ENCODE results near the gene FAM241B.

The FAM241B gene

GRCh38 chr10:69679736-69680135 lies 49.7 kb downstream of the FAM241B start:
- peaks cover 7% of the 10 kb centered on the region; the same call in 1 of the 2 replicates for H3K4me1 ChIP-seq (ENCODE audit: insufficient read depth, low read length)
- H3K27me3 ChIP-seq (ENCODE audit: insufficient read depth, low read length) = peaks cover 6% of the 10 kb centered on the region; the same call in 1 of the 2 replicates
- H3K9ac ChIP-seq (ENCODE audit: low read depth, low read length) = no peak overlapping the region
- no peak overlapping the region for H3K4me3 ChIP-seq (ENCODE audit: low read length)
- no peak overlapping the region for H3K27ac ChIP-seq (ENCODE audit: low read length)
- H3K9me3 ChIP-seq (ENCODE audit: insufficient read depth, low read depth, low read length) = no peaks in the 10 kb centered on the region
- H3K36me3 ChIP-seq (ENCODE audit: insufficient read depth, low read depth, low read length) = no peaks in the 10 kb centered on the region

- Histone ChIP-seq H3K9me3 (ENCODE audit: insufficient read depth, low read depth, low read length) (no peaks in the 10 kb centered on the region), H3K4me1 (ENCODE audit: insufficient read depth, low read length) (peaks cover 6% of the 10 kb centered on the region; the same call in 1 of the 2 replicates), H3K27ac (ENCODE audit: low read length) (no peak overlapping the region), H3K4me3 (ENCODE audit: low read length) (no peak overlapping the region), H3K27me3 (ENCODE audit: insufficient read depth, low read length) (peaks cover 6% of the 10 kb centered on the region; the same call in 1 of the 2 replicates), H3K9ac (ENCODE audit: low read depth, low read length) (no peak overlapping the region), H3K36me3 (ENCODE audit: insufficient read depth, low read depth, low read length) (no peaks in the 10 kb centered on the region)
These were observed 50.6 kb downstream of the FAM241B start for GRCh38 chr10:69680610-69681009.

GRCh38 chr10:69681436-69681835 lies 51.4 kb downstream of the FAM241B start:
- Histone ChIP-seq H3K9ac (ENCODE audit: low read depth, low read length) (no peak overlapping the region), H3K27me3 (ENCODE audit: insufficient read depth, low read length) (peaks cover 6% of the 10 kb centered on the region; the same call in 1 of the 2 replicates), H3K4me1 (ENCODE audit: insufficient read depth, low read length) (peaks cover 5% of the 10 kb centered on the region; the same call in 1 of the 2 replicates), H3K9me3 (ENCODE audit: insufficient read depth, low read depth, low read length) (no peaks in the 10 kb centered on the region), H3K4me3 (ENCODE audit: low read length) (no peak overlapping the region), H3K27ac (ENCODE audit: low read length) (no peak overlapping the region), H3K36me3 (ENCODE audit: insufficient read depth, low read depth, low read length) (no peaks in the 10 kb centered on the region)

GRCh38 chr10:69682955-69683474 lies 53.0 kb downstream of the FAM241B start:
- no peak overlapping the region for H3K27ac ChIP-seq (ENCODE audit: low read length)
- H3K4me1 ChIP-seq (ENCODE audit: insufficient read depth, low read length) = peaks cover 5% of the 10 kb centered on the region; the same call in 1 of the 2 replicates
- H3K36me3 ChIP-seq (ENCODE audit: insufficient read depth, low read depth, low read length) = no peaks in the 10 kb centered on the region
- peaks cover 6% of the 10 kb centered on the region; the same call in 1 of the 2 replicates for H3K27me3 ChIP-seq (ENCODE audit: insufficient read depth, low read length)
- H3K9ac ChIP-seq (ENCODE audit: low read depth, low read length) = no peak overlapping the region
- no peak overlapping the region for H3K4me3 ChIP-seq (ENCODE audit: low read length)
- H3K9me3 ChIP-seq (ENCODE audit: insufficient read depth, low read depth, low read length) = no peaks in the 10 kb centered on the region

All from iPS-20b (cell line).